Keratinocyte (primary cell): Measurements from ENCODE around the gene MALRD1. TPM values are rescaled to one million over a fixed set of nuclear protein-coding genes. Genes with fewer than 3 reads are reported as not detected.

Experiments used
- DNase-seq: peaks from one replicate; pipeline ENCODE4 v3.0.0-alpha.2; 2011; ENCODE audit warnings: low read depth, missing footprints, low spot score
- FAIRE-seq: peaks from 2 replicates; lab custom pipeline; 2011; peaks lifted over from hg19 to GRCh38; lab: Jason Lieb, UNC
- H2AFZ ChIP-seq: 2 replicates; pipeline ENCODE4 v1.6.0; 2012; ENCODE audit warnings: low read length, control low read depth, inconsistent platforms; ENCODE audit not compliant: control insufficient read depth
- H3K27ac ChIP-seq: 2 replicates; pipeline ENCODE4 v1.5.1; 2011; ENCODE audit warnings: low read length; ENCODE audit not compliant: control insufficient read depth, insufficient read depth
- H3K27me3 ChIP-seq: 3 replicates; pipeline ENCODE4 v1.6.0; 2011; ENCODE audit warnings: low read length; ENCODE audit not compliant: control insufficient read depth, insufficient read depth; ENCODE audit errors: extremely low read depth
- H3K36me3 ChIP-seq, 2 experiments: 2 replicates in 1 of 2; 3 replicates in 1 of 2; pipeline ENCODE4 v1.5.1; 2011; ENCODE audit warnings: low read length in 2 of 2, mild to moderate bottlenecking in 1 of 2; ENCODE audit not compliant: control insufficient read depth in 2 of 2, insufficient read depth in 2 of 2; ENCODE audit errors: extremely low read depth in 1 of 2
- H3K4me1 ChIP-seq: 3 replicates; pipeline ENCODE4 v1.5.1; 2011; ENCODE audit warnings: low read length; ENCODE audit not compliant: control insufficient read depth, insufficient read depth; ENCODE audit errors: extremely low read depth
- H3K4me2 ChIP-seq: 3 replicates; pipeline ENCODE4 v1.6.0; 2011; ENCODE audit warnings: low read depth, low read length; ENCODE audit not compliant: control insufficient read depth, insufficient read depth; ENCODE audit errors: extremely low read depth
- H3K4me3 ChIP-seq, 3 experiments: fragments of 200-600 bp in 1 of 3; sonication (generic) in 1 of 3; 2 replicates in 2 of 3; 3 replicates in 1 of 3; pipeline ENCODE4 v1.5.1; 2011 to 2016; ENCODE audit warnings: low read length in 3 of 3, mild to moderate bottlenecking in 3 of 3, control low read depth in 2 of 3, inconsistent platforms in 1 of 3, low read depth in 1 of 3, mixed read lengths in 1 of 3, mixed run types in 1 of 3, moderate library complexity in 1 of 3; ENCODE audit not compliant: control insufficient read depth in 2 of 3, insufficient read depth in 2 of 3; ENCODE audit errors: extremely low read depth in 1 of 3
- H3K79me2 ChIP-seq: 2 replicates; pipeline ENCODE4 v1.6.0; 2012; ENCODE audit warnings: low read length; ENCODE audit not compliant: control insufficient read depth, insufficient read depth
- H3K9ac ChIP-seq: 3 replicates; pipeline ENCODE4 v1.6.0; 2011; ENCODE audit warnings: low read length; ENCODE audit not compliant: control insufficient read depth, insufficient read depth; ENCODE audit errors: extremely low read depth
- H3K9me1 ChIP-seq: 3 replicates; pipeline ENCODE4 v1.6.0; 2011; ENCODE audit warnings: low read length; ENCODE audit not compliant: control insufficient read depth, insufficient read depth; ENCODE audit errors: extremely low read depth
- H3K9me3 ChIP-seq: 2 replicates; pipeline ENCODE4 v1.5.1; 2012; ENCODE audit warnings: low read depth, low read length; ENCODE audit not compliant: control insufficient read depth
- H4K20me1 ChIP-seq: 3 replicates; pipeline ENCODE4 v1.6.0; 2011; ENCODE audit warnings: low read length; ENCODE audit not compliant: control insufficient read depth, insufficient read depth; ENCODE audit errors: extremely low read depth
- EZH2 ChIP-seq: IDR thresholded peaks from one replicate; pipeline ENCODE4 v1.6.1; 2012; ENCODE audit warnings: inconsistent platforms, mild to moderate bottlenecking, low read length, moderate library complexity
- dilution Hi-C: fragments of 300-500 bp; cut with MboI; formaldehyde crosslinking; loops from one replicate; pipeline ENCODE4 v1.7.0; 2020; ENCODE audit warnings: low sequenced_read_pairs; ENCODE audit not compliant: extremely low pct_ligation_motif_present
- polyA plus RNA-seq, 5 experiments: library from polyadenylated mRNA; depleted of rRNA in 3 of 5; stranded (reverse) in 3 of 5; stranded (forward) in 1 of 5; unstranded in 1 of 5; fragments of >200 nt; gene quantifications; 1 replicate in 1 of 5; 2 replicates in 3 of 5; 3 replicates in 1 of 5; pipeline versions ENCODE4 v1.2.1 to v1.2.3, GENCODE V29; 2011 to 2012; ENCODE audit warnings: missing spikeins in 2 of 5, low read depth in 1 of 5, low replicate concordance in 1 of 5
- TF ChIP-seq, protein P1 (sequence below), 3 experiments: IDR thresholded peaks in 1 of 3; conservative IDR thresholded peaks in 1 of 3; optimal IDR thresholded peaks in 1 of 3; 2 replicates in 2 of 3; 3 replicates in 1 of 3; pipeline versions ENCODE3 to v1.5.1; 2011; ENCODE audit warnings: low read length in 3 of 3, mild to moderate bottlenecking in 3 of 3, moderate library complexity in 2 of 3, control low read depth in 1 of 3, inconsistent platforms in 1 of 3; ENCODE audit not compliant: insufficient read depth in 2 of 3; ENCODE audit errors: extremely low read depth in 1 of 3

The MALRD1 gene
- polyA plus RNA-seq, 1 donor (not counting 4 experiments of a cell fraction or from before 2014, with no cell fraction given), result not detected

DNA sequence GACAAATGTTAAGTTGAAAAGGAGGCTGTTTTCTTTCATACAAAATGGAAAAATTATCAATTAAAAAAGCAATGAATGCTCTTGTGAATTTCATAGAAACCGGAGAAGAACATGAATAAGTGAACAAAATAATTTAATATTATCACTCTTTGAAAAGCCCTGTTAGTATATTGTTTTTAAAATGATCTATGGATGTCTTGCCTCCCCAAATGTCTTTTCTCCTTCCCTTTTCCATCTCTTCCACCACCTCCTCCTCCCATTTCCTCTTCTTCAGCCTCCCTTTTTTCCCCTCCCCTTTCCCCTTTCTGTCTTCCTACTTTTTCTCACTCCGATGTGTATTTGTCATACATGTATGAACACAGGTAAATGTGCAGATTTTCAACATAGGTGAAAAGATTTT is 234.7 kb downstream of the MALRD1 start:
- Histone ChIP-seq H3K9ac (no peak overlapping the region), H3K27ac (no peak overlapping the region), H3K79me2 (no peaks in the 10 kb centered on the region), H3K36me3 (no peaks in the 10 kb centered on the region), H3K9me1 (no peaks in the 10 kb centered on the region), H3K4me3 (no peak overlapping the region), H3K27me3 (no peaks in the 10 kb centered on the region), H3K4me2 (no peak overlapping the region), H3K9me3 (no peaks in the 10 kb centered on the region), H4K20me1 (no peaks in the 10 kb centered on the region), H2AFZ (no peak overlapping the region), H3K4me1 (no peaks in the 10 kb centered on the region)
- dilution Hi-C loops, result no loop called here
- DNase-seq (no peak), FAIRE-seq (no peak)
- TF ChIP-seq, protein P1, sequence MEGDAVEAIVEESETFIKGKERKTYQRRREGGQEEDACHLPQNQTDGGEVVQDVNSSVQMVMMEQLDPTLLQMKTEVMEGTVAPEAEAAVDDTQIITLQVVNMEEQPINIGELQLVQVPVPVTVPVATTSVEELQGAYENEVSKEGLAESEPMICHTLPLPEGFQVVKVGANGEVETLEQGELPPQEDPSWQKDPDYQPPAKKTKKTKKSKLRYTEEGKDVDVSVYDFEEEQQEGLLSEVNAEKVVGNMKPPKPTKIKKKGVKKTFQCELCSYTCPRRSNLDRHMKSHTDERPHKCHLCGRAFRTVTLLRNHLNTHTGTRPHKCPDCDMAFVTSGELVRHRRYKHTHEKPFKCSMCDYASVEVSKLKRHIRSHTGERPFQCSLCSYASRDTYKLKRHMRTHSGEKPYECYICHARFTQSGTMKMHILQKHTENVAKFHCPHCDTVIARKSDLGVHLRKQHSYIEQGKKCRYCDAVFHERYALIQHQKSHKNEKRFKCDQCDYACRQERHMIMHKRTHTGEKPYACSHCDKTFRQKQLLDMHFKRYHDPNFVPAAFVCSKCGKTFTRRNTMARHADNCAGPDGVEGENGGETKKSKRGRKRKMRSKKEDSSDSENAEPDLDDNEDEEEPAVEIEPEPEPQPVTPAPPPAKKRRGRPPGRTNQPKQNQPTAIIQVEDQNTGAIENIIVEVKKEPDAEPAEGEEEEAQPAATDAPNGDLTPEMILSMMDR (optimal IDR thresholded peaks at IDR 0.05 in 1 of 3, IDR thresholded peaks at IDR 0.05 in 1 of 3, conservative IDR thresholded peaks at IDR 0.05 in 1 of 3; ENCODE audit: extremely low read depth in 1 of 3, insufficient read depth in 2 of 3, low read length in 3 of 3), result no peak
- no peak for TF ChIP-seq EZH2

DNA sequence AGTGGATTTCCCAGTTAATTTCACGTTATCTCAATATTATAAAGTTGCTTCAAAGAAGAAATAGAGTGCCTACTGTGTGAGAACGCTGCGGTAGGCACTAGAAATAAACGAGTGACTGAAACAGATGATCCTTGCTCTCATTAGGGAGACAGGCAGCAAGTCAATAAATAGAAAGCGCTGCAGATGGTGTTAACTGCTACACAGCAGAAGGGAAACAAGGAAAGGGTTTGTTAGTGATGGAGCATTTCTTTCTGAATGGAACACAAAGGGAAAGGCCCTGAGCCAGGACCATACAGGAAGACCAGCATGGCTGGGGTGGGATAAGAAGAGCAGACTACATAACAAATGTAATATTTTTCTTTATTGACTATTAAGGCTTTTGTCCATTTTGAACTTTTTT is 235.2 kb downstream of the MALRD1 start:
- dilution Hi-C loops, result no loop called here
- no peaks in the 10 kb centered on the region for H3K4me1 ChIP-seq

More for the DNA sequence above, 235.2 kb downstream of the MALRD1 start:
- no peak for TF ChIP-seq EZH2
- TF ChIP-seq, protein P1 (optimal IDR thresholded peaks at IDR 0.05 in 1 of 3, IDR thresholded peaks at IDR 0.05 in 1 of 3, conservative IDR thresholded peaks at IDR 0.05 in 1 of 3; ENCODE audit: extremely low read depth in 1 of 3, insufficient read depth in 2 of 3, low read length in 3 of 3), result no peak
- no peak overlapping the region for H3K27ac ChIP-seq
- FAIRE-seq, result no peak
- H3K79me2 ChIP-seq, result no peaks in the 10 kb centered on the region
- no peaks in the 10 kb centered on the region for H3K9me3 ChIP-seq
- no peak overlapping the region for H3K9ac ChIP-seq
- no peaks in the 10 kb centered on the region for H4K20me1 ChIP-seq
- no peaks in the 10 kb centered on the region for H3K36me3 ChIP-seq
- no peak overlapping the region for H3K4me2 ChIP-seq
- H2AFZ ChIP-seq, result no peak overlapping the region
- no peak for DNase-seq
- H3K9me1 ChIP-seq, result no peaks in the 10 kb centered on the region
- H3K27me3 ChIP-seq, result no peaks in the 10 kb centered on the region
- no peak overlapping the region for H3K4me3 ChIP-seq
